ENCODE measurements around the gene KRTAP12-3.
"Not testable (repeated sequence)": the region's sequence is repeated elsewhere in the genome, so short reads cannot be mapped to it uniquely, and the experiment has no call there.

KRTAP12-3 gene

GRCh38 chr21:44657635-44658540 lies at the start of gene KRTAP12-3:
KRTAP12-3 (plus strand) TSS chr21:44657932; CDS start chr21:44657980, 48 bp downstream.
- FAIRE-seq, result no peak

GRCh38 chr21:44609193-44609592 lies 48.5 kb upstream of the KRTAP12-3 start:
- FAIRE-seq, result no peak

- not testable (repeated sequence) for FAIRE-seq
These were observed 47.4 kb upstream of the KRTAP12-3 start for GRCh38 chr21:44610157-44610843.

GRCh38 chr21:44611551-44611950 lies 46.2 kb upstream of the KRTAP12-3 start:
- no peak for FAIRE-seq

GRCh38 chr21:44612029-44612486 lies 45.7 kb upstream of the KRTAP12-3 start, which contains the start of gene KRTAP10-8:
KRTAP10-8 (plus strand) TSS chr21:44612079; CDS start chr21:44612101, 22 bp downstream.
- no peak for FAIRE-seq

GRCh38 chr21:44612669-44613229 lies 45.0 kb upstream of the KRTAP12-3 start:
- FAIRE-seq, result no peak

GRCh38 chr21:44613386-44614155 lies 44.2 kb upstream of the KRTAP12-3 start:
- FAIRE-seq, result no peak

GRCh38 chr21:44614161-44614631 lies 43.5 kb upstream of the KRTAP12-3 start:
- no peak for FAIRE-seq

GRCh38 chr21:44614961-44615391 lies 42.8 kb upstream of the KRTAP12-3 start:
- no peak for FAIRE-seq

- no peak for FAIRE-seq
These were observed 42.3 kb upstream of the KRTAP12-3 start for GRCh38 chr21:44615466-44615865.

GRCh38 chr21:44615911-44616590 lies 41.7 kb upstream of the KRTAP12-3 start:
- no peak for FAIRE-seq

GRCh38 chr21:44616591-44616926 lies 41.2 kb upstream of the KRTAP12-3 start:
- no peak for FAIRE-seq

GRCh38 chr21:44617071-44617501 lies 40.6 kb upstream of the KRTAP12-3 start:
- no peak for FAIRE-seq

- no peak for FAIRE-seq
These were observed 39.2 kb upstream of the KRTAP12-3 start for GRCh38 chr21:44618504-44618903.

- FAIRE-seq, result no peak
These were observed 38.8 kb upstream of the KRTAP12-3 start for GRCh38 chr21:44618909-44619308.

- FAIRE-seq, result no peak
These were observed 37.8 kb upstream of the KRTAP12-3 start for GRCh38 chr21:44619886-44620285.

- FAIRE-seq, result no peak
These were observed 34.2 kb upstream of the KRTAP12-3 start for GRCh38 chr21:44623575-44623974.

GRCh38 chr21:44625756-44626155 lies 32.0 kb upstream of the KRTAP12-3 start:
- FAIRE-seq, result no peak

- no peak for FAIRE-seq
These were observed 31.5 kb upstream of the KRTAP12-3 start for GRCh38 chr21:44626262-44626661.

- FAIRE-seq, result no peak
These were observed 31.0 kb upstream of the KRTAP12-3 start, which contains the start of gene KRTAP10-9 for GRCh38 chr21:44626673-44627143. KRTAP10-9 (plus strand) TSS chr21:44627093; CDS start chr21:44627172, 79 bp downstream.

GRCh38 chr21:44627181-44627822 lies 30.4 kb upstream of the KRTAP12-3 start:
- FAIRE-seq, result not testable (repeated sequence)

All from G401.6 (cell line).